Esophagus squamous epithelium (tissue), 5 donors: ENCODE data around the gene PARVA. TPM values are rescaled to one million over a fixed set of nuclear protein-coding genes. Genes with fewer than 3 reads are reported as not detected.

Source experiments
- DNase-seq: peaks from one replicate; lab custom pipeline; 2025; lab: John Stamatoyannopoulos, UW
- H3K27ac ChIP-seq, 4 donors: fragments of 200-600 bp; sonication (generic); one replicate each; pipeline ENCODE4 v1.5.1; 2016 to 2019; ENCODE audit warnings: mild to moderate bottlenecking in 1 of 4
- H3K27me3 ChIP-seq, 4 donors: fragments of 200-600 bp; sonication (generic); 1 replicate in 3 of 4; 2 replicates in 1 of 4; pipeline versions ENCODE4 v1.5.1 to v1.6.0; 2017 to 2021; ENCODE audit warnings: antibody characterized with exemption in 1 of 4
- H3K36me3 ChIP-seq, 3 donors: fragments of 200-600 bp; sonication (generic); one replicate each; pipeline ENCODE4 v1.5.1; 2016 to 2019
- H3K4me1 ChIP-seq, 3 donors: fragments of 200-600 bp; sonication (generic); one replicate each; pipeline ENCODE4 v1.5.1; 2017 to 2019
- H3K4me3 ChIP-seq, 4 donors: fragments of 200-600 bp; sonication (generic); 1 replicate in 3 of 4; 2 replicates in 1 of 4; pipeline ENCODE4 v1.5.1; 2016 to 2019; ENCODE audit warnings: mild to moderate bottlenecking in 2 of 4, moderate library complexity in 1 of 4
- H3K9me3 ChIP-seq, 3 donors: fragments of 200-600 bp; sonication (generic); one replicate each; pipeline ENCODE4 v1.5.1; 2016 to 2019
- CTCF ChIP-seq, 6 experiments: fragments of 450-650 bp in 4 of 6; fragments of 200-600 bp in 2 of 6; sonication (generic) in 2 of 6; IDR thresholded peaks; one replicate each; pipeline ENCODE4 v1.5.1; 2016 to 2019; ENCODE audit warnings: antibody characterized with exemption in 6 of 6, mild to moderate bottlenecking in 4 of 6, moderate library complexity in 4 of 6
- POLR2A ChIP-seq, 4 donors: fragments of 450-650 bp; IDR thresholded peaks; one replicate each; pipeline ENCODE4 v1.6.1; 2017; ENCODE audit warnings: antibody characterized with exemption in 4 of 4, mild to moderate bottlenecking in 4 of 4, moderate library complexity in 3 of 4
- WGBS, 2 donors: methylation state at CpG; one replicate each; pipeline ENCODE4 v1.1.5; 2018; 5-methylcytosine and 5-hydroxymethylcytosine counted together
- intact Hi-C: fragments of 100-400 bp; cut with DNase I; formaldehyde crosslinking; loops from one replicate; pipeline ENCODE4 v1.15.0; 2022
- total RNA-seq, 4 donors: library from RNA; depleted of rRNA; stranded (reverse); fragments of >200 nt; gene quantifications; one replicate each; pipeline ENCODE4 v1.1.0, GENCODE V29; 2016
- donor health status: DM: yes; HTN: yes; CAD: no.

The PARVA gene
- total RNA-seq, 4 donors from 2014 or later: 8.6 to 66.9 (median 16.2) TPM

- Histone ChIP-seq H3K4me3 (no peak overlapping the region), H3K9me3 (no peaks in the 10 kb centered on the region), H3K36me3 (no peaks in the 10 kb centered on the region), H3K4me1 (peaks cover 0 to 46% (median 22%) of the 10 kb centered on the region in 3 donors), H3K27ac (peak overlapping the region; percentile 53 to 78 (median 66)), H3K27me3 (no peaks in the 10 kb centered on the region)
- intact Hi-C loops: no loop called here
- WGBS, 2 donors: 23 to 33% methylated on average over 2 to 4 of the region's 4 CpGs
- TF ChIP-seq POLR2A (IDR thresholded peaks at IDR 0.05) (no peak), CTCF (IDR thresholded peaks at IDR 0.05) (no peak)
- no peak for DNase-seq
Observed at GRCh38 chr11:12539572-12539971, 162.2 kb downstream of the PARVA start.

- Histone ChIP-seq H3K4me3 (no peak overlapping the region), H3K27me3 (no peaks in the 10 kb centered on the region), H3K27ac (peak overlapping the region; percentile 53 to 78 (median 66)), H3K36me3 (no peaks in the 10 kb centered on the region), H3K9me3 (no peaks in the 10 kb centered on the region), H3K4me1 (peaks cover 0 to 46% (median 22%) of the 10 kb centered on the region in 3 donors)
- TF ChIP-seq POLR2A (IDR thresholded peaks at IDR 0.05): no peak
- DNase-seq: no peak
- intact Hi-C loops: no loop called here
- 83 to 88% methylated on average over 5 of the region's 5 CpGs for WGBS, 2 donors
Observed at GRCh38 chr11:12540075-12540680, 162.8 kb downstream of the PARVA start.

GRCh38 chr11:12540913-12541582, 163.7 kb downstream of the PARVA start:
- WGBS, 2 donors: 53% methylated on average over 2 to 6 of the region's 6 CpGs
- Histone ChIP-seq H3K9me3 (no peaks in the 10 kb centered on the region), H3K27ac (peak overlapping the region; percentile 53 to 78 (median 66)), H3K36me3 (no peaks in the 10 kb centered on the region), H3K4me3 (no peak overlapping the region), H3K27me3 (no peaks in the 10 kb centered on the region), H3K4me1 (peaks cover 0 to 46% (median 22%) of the 10 kb centered on the region in 3 donors)
- no peak for DNase-seq
- intact Hi-C loops: no loop called here
- TF ChIP-seq CTCF (IDR thresholded peaks at IDR 0.05): peak in 1 of 6 experiments; percentile 20
- no peak for TF ChIP-seq POLR2A (IDR thresholded peaks at IDR 0.05)

- TF ChIP-seq POLR2A (IDR thresholded peaks at IDR 0.05) (no peak), CTCF (IDR thresholded peaks at IDR 0.05) (no peak)
- H3K36me3 ChIP-seq: no peaks in the 10 kb centered on the region
- intact Hi-C loops: no loop called here
- no peak for DNase-seq
- WGBS, 2 donors: 72 to 88% methylated on average over 8 to 9 of the region's 9 CpGs
- H3K27ac ChIP-seq: peak overlapping the region in 2 of 4 donors; percentile 77 to 78
- H3K4me1 ChIP-seq: peaks cover 0 to 46% (median 22%) of the 10 kb centered on the region in 3 donors
- H3K27me3 ChIP-seq: no peaks in the 10 kb centered on the region
- no peaks in the 10 kb centered on the region for H3K9me3 ChIP-seq
- H3K4me3 ChIP-seq: no peak overlapping the region
Observed at GRCh38 chr11:12541583-12542151, 164.3 kb downstream of the PARVA start.

GRCh38 chr11:12542186-12542935, 165.0 kb downstream of the PARVA start:
- 42 to 52% methylated on average over 3 to 9 of the region's 10 CpGs for WGBS, 2 donors
- intact Hi-C loops: no loop called here
- DNase-seq: no peak

More at GRCh38 chr11:12542186-12542935, 165.0 kb downstream of the PARVA start:
- Histone ChIP-seq H3K27ac (no peak overlapping the region), H3K4me3 (no peak overlapping the region), H3K27me3 (no peaks in the 10 kb centered on the region), H3K4me1 (peaks cover 0 to 40% (median 22%) of the 10 kb centered on the region in 3 donors), H3K36me3 (no peaks in the 10 kb centered on the region), H3K9me3 (no peaks in the 10 kb centered on the region)
- TF ChIP-seq CTCF (IDR thresholded peaks at IDR 0.05) (no peak), POLR2A (IDR thresholded peaks at IDR 0.05) (no peak)
